Kidney (tissue), 14 donors: ENCODE measurements around the gene IFNA14. TPM values are rescaled to one million over a fixed set of nuclear protein-coding genes. Genes with fewer than 3 reads are reported as not detected.

ENCODE experiments used
- DNase-seq, 5 donors: peaks; one replicate each; pipeline ENCODE4 v3.0.0-alpha.2; 2013 to 2020
- FAIRE-seq: peaks from 2 replicates; lab custom pipeline; 2012; peaks lifted over from hg19 to GRCh38; lab: Jason Lieb, UNC
- H3K27ac ChIP-seq, 2 donors: one replicate each; pipeline ENCODE4 v1.7.0; 2013; ENCODE audit warnings: low read depth in 2 of 2, low read length in 2 of 2, inconsistent platforms in 1 of 2
- H3K27me3 ChIP-seq: one replicate; pipeline ENCODE4 v1.7.1; 2013; ENCODE audit warnings: low read length, inconsistent platforms; ENCODE audit not compliant: control insufficient read depth, insufficient read depth
- H3K36me3 ChIP-seq, 3 donors: one replicate each; pipeline versions ENCODE4 v1.7.0 to v1.7.1; 2013; ENCODE audit warnings: low read length in 3 of 3, control low read depth in 1 of 3, inconsistent platforms in 1 of 3; ENCODE audit not compliant: insufficient read depth in 3 of 3, control insufficient read depth in 2 of 3
- H3K4me1 ChIP-seq, 3 donors: one replicate each; pipeline versions ENCODE4 v1.7.0 to v1.7.1; 2013; ENCODE audit warnings: low read length in 3 of 3, inconsistent platforms in 1 of 3, low read depth in 1 of 3; ENCODE audit not compliant: control insufficient read depth in 2 of 3, insufficient read depth in 2 of 3
- H3K4me3 ChIP-seq, 3 donors: one replicate each; pipeline versions ENCODE4 v1.7.0 to v1.8.1; 2013; ENCODE audit warnings: low read length in 3 of 3, control low read depth in 1 of 3, inconsistent platforms in 1 of 3
- H3K9ac ChIP-seq, 3 donors: one replicate each; pipeline versions ENCODE4 v1.7.0 to v1.7.1; 2013; ENCODE audit warnings: low read length in 3 of 3, control low read depth in 1 of 3, inconsistent platforms in 1 of 3
- H3K9me3 ChIP-seq, 3 donors: one replicate each; pipeline versions ENCODE4 v1.7.0 to v1.7.1; 2013; ENCODE audit warnings: low read length in 3 of 3, control low read depth in 1 of 3, inconsistent platforms in 1 of 3; ENCODE audit not compliant: control insufficient read depth in 2 of 3, insufficient read depth in 1 of 3
- CTCF ChIP-seq: IDR thresholded peaks from 3 replicates; pipeline ENCODE4 v1.5.1; 2012; ENCODE audit warnings: mild to moderate bottlenecking, moderate library complexity, borderline replicate concordance; ENCODE audit not compliant: insufficient read depth; ENCODE audit errors: extremely low read depth
- intact Hi-C: fragments of 100-400 bp; cut with DNase I; formaldehyde crosslinking; loops from one replicate; pipeline ENCODE4 v1.11.1; 2022
- polyA plus RNA-seq: library from polyadenylated mRNA; stranded (reverse); fragments of 350-450 nt; fragmentation: Illumina TruSeq; extraction: RNeasy Lipid Tissue Mini Kit (QIAGEN cat#74804); gene quantifications from one replicate; pipeline ENCODE4 v1.2.3, GENCODE V29; 2014; ENCODE audit warnings: low read depth, low replicate concordance; ENCODE audit not compliant: insufficient read depth
- total RNA-seq: library from RNA; stranded (reverse); fragmentation: NEBNext Ultra II Directional; extraction: Animal tissue kit (Norgen Biotek cat#: 25700); gene quantifications from one replicate; pipeline ENCODE4 v1.2.1, GENCODE V29; 2021
- donor health status: control.
- donor health status: control.
- donor health status: control.
- donor health status: control.
- donor health status: control.
- donor health status: DM: yes; HTN: yes; CAD: no.
- donor health status: Normal renal cell carcinoma (clear cell type).

IFNA14 gene
- total and polyA plus RNA-seq, 2 donors from 2014 or later = not detected

- Histone ChIP-seq H3K36me3 (no peaks in the 10 kb centered on the region), H3K27me3 (no peaks in the 10 kb centered on the region), H3K4me1 (no peaks in the 10 kb centered on the region), H3K27ac (no peak overlapping the region), H3K9ac (no peak overlapping the region), H3K4me3 (no peak overlapping the region), H3K9me3 (no peaks in the 10 kb centered on the region)
- intact Hi-C loops = no loop called here
- FAIRE-seq = no peak
- DNase-seq = no peak
- TF ChIP-seq CTCF = no peak
These were observed 46.3 kb upstream of the IFNA14 start for GRCh38 chr9:21286099-21286498.

DNA sequence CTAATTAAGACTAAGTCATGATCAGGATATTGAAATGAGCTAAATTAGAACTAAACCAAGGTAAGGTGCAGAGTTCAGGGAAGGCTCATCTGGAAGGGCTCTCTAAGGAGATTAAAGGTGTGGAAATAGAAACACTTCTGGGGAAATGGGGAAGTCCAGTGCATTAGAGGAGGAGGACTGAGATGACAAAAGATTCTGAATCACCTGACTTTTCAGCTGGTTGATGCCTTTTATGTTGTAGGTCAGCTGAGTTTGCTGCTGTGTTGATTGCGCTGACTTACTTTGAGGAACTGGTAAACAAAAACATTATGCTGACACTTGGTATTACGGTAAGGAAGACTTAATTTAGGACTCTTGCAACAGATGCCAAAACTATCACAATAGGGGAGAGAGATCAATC is 41.5 kb upstream of the IFNA14 start:
- H3K4me1 ChIP-seq = no peaks in the 10 kb centered on the region
- no peaks in the 10 kb centered on the region for H3K27me3 ChIP-seq
- H3K4me3 ChIP-seq = no peak overlapping the region
- no peak for FAIRE-seq
- H3K27ac ChIP-seq = no peak overlapping the region
- intact Hi-C loops = no loop called here
- no peaks in the 10 kb centered on the region for H3K36me3 ChIP-seq
- no peaks in the 10 kb centered on the region for H3K9me3 ChIP-seq
- H3K9ac ChIP-seq = no peak overlapping the region
- no peak for TF ChIP-seq CTCF
- DNase-seq = no peak

DNA sequence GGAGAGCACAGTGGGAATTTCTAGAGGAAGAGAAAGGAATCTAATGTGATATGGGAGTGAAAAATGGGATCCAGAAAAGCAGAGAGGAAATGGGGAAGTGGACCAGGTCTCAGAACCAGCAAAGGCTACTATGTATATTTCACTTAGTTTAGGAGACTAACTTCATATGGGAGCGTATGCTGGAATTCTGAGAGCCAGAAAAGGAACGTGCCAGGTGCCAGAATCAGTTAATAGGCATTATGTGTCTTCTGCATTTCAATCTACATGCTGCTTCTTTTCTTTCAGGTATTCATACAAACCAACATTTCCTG is 28.5 kb upstream of the IFNA14 start:
- Histone ChIP-seq H3K9me3 (no peaks in the 10 kb centered on the region), H3K4me1 (no peaks in the 10 kb centered on the region), H3K36me3 (no peaks in the 10 kb centered on the region), H3K27ac (no peak overlapping the region), H3K9ac (no peak overlapping the region), H3K27me3 (no peaks in the 10 kb centered on the region), H3K4me3 (no peak overlapping the region)
- FAIRE-seq (no peak), DNase-seq (no peak)
- TF ChIP-seq CTCF = no peak
- intact Hi-C loops = no loop called here
